HG02610 (cell line): Measurements from ENCODE around the gene TIMM17A.
A peak's percentile ranks its signal among the peaks of the same experiment; 100 is the strongest.

Source experiments
- ATAC-seq: cut with Tn5 transposase; IDR thresholded peaks from one replicate; pipeline ENCODE4 v1.9.1; 2021; ENCODE audit warnings: mild to moderate bottlenecking, moderate library complexity; ENCODE audit not compliant: unreplicated experiment

Gene TIMM17A

DNA sequence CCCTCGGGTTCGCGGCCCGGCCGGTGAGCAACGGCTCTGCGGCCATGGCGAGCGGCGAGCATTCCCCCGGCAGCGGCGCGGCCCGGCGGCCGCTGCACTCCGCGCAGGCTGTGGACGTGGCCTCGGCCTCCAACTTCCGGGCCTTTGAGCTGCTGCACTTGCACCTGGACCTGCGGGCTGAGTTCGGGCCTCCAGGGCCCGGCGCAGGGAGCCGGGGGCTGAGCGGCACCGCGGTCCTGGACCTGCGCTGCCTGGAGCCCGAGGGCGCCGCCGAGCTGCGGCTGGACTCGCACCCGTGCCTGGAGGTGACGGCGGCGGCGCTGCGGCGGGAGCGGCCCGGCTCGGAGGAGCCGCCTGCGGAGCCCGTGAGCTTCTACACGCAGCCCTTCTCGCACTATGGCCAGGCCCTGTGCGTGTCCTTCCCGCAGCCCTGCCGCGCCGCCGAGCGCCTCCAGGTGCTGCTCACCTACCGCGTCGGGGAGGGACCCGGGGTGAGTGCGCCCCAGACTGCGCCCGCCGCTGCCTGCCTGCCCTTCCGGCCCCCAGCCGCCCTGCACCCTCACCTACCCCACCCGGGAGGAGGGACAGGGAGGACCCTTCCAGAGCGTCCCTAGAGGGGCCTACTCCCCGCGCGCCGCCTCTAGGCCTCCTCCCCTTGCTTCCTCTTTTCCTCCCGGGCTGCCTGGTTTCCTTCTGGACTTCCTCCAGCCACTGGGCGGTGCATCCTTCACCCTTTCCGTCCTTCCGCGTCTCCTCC is 27.5 kb downstream of the TIMM17A start, which contains the start of gene RNPEP:
RNPEP (plus strand) TSS at position 26 of the 757 bp plus-strand sequence; CDS start at position 45, 19 bp downstream.
- peak; percentile 52 for ATAC-seq

DNA sequence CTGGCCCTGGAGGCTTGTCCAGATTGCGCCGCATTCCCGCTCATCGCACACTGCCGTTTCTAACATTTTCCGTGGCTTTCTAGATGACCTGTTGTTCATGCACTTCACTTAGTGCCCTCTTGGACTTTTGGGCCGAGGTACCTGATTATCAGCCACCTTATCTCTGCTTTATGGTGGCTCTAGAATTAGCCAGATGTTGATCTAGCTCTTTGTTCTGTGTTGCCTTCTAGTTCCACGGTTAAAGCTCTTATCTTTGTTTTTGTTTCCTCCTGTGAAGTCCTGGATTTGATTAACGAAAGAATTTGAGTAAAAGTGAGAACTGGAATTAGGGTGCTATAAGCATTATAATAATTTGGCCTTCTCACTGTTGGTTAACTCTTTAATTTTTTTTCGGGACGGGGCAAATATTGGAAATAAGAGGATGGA is 28.1 kb downstream of the TIMM17A start:
- ATAC-seq: no peak

DNA sequence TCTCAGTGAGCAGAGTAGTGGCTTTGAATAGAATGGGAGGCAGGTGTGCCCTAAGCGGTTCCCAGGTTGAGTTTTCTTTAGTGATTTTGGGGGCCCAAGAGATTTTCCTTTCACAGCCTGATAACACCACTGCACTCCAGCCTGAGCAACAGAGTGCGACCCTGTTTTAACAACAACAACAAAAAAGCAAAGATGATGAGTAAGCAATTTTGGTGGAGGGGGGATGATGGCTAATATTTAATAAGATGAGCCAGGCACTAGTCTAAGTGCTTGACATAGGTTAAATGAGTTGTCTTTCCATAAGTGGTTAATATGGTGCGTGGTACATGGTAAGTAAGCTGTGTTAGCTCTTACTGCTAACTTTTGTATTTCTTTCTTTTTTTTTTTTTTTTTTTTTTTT is 29.1 kb downstream of the TIMM17A start:
- ATAC-seq: no peak

DNA sequence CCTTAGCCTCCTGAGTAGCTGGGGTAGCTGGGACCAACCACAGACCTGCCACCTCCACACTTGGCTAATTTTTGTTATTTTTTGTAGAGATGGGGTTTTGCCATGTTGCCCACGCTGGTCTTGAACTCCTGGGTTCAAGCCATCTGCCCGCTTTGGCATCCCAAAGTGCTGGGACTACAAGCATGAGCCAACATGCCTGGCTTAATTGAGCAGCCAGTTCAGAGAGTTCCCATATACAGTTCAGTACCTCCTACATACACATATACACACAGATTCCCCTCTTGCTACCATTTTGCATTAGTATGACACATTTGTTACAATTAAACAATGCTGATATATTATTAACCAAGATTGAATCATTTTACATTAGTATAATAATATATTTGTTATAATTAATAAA is 30.1 kb downstream of the TIMM17A start:
- ATAC-seq: no peak

DNA sequence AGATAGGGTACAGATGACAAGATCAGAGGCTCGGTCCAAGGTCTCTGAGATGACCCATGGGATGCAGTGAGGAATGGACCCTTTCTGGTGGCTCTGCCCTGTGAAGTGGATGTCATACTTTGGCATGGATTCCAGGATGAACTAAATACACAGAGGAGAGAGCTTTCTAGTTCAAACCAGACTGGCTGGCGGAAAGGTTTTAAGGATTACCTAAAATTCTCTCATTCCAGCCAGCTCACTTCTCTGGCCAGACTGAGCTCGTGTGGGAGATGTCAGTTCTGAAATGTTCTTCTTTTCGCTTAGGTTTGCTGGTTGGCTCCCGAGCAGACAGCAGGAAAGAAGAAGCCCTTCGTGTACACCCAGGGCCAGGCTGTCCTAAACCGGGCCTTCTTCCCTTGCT is 33.3 kb downstream of the TIMM17A start:
- ATAC-seq: no peak

DNA sequence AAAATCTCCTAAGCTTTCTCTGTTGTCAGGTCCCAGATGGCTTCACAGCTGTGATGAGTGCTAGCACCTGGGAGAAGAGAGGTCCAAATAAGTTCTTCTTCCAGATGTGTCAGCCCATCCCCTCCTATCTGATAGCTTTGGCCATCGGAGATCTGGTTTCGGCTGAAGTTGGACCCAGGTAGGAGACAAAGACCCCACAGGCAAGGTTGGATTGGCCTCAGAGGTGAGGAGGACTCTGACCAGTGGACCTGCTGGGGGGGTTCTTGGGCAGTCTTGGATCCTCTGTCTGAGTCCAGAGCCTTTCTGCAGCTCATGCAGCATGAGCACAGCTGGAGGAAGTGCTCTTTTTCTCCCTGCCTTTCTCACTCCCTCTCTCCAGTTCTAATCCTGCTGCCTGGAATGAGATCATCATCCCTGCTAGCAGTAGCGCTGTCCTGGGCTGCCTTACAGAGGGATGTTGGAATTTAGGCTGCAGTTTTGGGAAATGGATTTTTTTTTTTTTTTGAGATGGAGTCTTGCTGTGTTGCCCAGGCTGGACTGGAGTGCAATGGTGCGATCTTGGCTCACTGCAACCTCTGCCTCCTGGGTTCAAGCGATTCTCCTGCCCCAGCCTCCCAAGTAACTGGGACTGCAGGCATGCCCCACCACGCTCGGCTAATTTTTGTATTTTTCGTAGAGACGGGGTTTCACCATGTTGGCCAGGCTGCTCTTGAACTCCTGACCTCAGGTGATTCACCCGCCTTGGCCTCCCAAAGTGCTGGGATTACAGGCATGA is 34.2 kb downstream of the TIMM17A start:
- no peak for ATAC-seq

DNA sequence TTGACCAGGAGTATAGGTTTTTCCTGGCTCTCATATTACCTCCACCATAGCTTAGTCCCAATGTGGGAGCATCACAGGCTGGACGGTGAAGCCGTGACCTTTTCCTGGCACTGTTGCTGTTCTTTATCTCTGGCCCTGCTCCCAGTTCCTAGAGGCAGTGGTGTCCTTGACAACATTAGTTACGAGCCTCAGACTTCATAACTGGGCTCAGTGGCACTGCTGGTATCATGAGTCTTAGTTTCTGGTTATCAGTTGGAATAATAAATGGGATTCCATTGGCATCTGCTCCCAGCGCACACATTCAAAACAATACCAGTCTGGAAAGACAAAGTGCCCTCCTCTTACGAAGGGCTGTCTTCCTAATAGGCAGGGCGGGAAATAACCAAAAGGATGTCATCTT is 35.1 kb downstream of the TIMM17A start:
- ATAC-seq: no peak

DNA sequence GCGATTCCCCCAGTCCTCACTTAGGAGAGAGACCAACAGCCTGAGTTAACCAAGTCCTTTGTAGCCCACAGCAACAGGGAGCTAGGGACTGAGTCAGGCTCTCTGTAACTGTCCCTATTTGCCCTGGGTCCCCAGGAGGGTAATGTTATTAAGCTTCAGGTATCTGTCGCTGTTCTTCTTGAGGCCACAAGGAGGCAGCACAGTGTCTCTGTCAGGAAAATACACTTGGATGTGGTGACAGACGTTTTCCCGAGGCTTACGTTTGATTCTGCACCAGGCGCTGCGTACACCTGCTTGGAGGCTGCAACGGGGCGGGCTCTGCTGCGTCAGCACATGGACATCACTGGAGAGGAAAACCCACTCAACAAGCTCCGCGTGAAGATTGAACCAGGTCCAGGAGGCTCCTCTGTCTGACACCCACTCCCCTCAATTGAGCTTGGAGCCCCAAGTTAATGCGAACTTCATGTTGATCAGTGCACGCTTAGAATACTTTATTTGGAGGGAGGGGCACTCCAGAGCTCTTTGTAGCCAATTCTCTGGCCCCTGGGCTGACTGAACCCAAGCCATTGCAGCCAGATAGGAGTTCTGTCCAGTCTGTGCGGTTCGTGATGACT is 44.4 kb downstream of the TIMM17A start:
- no peak for ATAC-seq

DNA sequence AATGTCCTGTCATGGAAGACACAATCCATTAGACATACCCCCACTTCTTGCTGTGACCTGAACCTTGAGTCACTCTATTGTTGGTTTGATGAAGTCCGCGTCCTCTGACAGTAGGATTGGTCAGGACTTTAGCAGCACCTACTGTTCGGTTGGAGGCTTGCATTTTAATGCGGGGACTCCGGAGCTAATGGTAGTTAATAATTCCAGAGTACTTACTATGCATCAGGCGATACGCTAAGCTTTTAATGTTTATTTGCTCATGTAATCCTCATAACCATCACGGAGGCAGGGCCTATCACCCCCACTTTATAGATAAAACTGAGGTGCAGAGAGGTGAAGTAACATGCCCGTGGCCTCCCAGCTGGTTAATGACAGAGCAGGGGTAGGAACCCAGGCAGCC is 47.2 kb downstream of the TIMM17A start:
- ATAC-seq: no peak

DNA sequence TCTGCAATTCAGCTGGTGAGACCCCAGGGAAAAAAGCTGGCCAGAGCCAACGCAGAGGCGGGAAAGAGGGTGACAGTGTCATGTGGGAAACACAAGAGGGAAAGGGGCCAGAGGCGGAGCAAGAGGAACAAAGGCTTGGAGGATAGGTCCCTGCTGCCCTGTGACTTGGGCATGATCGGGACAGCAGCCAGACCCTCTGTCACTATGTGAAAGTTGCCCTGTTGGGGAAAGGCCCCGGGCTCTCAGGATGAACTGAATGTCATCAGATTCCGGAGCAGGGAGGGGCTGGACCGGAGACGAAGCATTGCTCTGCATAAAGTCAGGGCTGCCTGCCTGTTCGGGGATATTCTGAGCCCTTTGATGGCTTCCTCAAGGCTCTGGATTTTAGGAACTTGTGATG is 49.4 kb downstream of the TIMM17A start:
- no peak for ATAC-seq

DNA sequence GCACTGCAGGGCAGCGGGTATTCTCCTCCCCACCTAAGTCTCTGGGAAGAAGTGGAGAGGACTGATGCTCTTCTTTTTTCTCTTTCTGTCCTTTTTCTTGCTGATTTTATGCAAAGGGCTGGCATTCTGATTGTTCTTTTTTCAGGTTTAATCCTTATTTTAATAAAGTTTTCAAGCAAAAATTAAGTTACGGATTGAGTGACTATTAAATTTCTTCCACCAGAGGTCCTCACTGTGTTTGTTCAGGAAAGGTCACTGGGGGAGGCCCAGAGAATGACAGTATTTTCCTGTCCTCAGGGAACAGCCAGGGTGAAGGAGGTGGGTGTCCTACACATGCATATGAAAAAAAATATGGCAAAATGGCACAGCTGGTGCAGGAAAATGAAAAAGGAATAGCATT is 50.7 kb downstream of the TIMM17A start:
- ATAC-seq: no peak

DNA sequence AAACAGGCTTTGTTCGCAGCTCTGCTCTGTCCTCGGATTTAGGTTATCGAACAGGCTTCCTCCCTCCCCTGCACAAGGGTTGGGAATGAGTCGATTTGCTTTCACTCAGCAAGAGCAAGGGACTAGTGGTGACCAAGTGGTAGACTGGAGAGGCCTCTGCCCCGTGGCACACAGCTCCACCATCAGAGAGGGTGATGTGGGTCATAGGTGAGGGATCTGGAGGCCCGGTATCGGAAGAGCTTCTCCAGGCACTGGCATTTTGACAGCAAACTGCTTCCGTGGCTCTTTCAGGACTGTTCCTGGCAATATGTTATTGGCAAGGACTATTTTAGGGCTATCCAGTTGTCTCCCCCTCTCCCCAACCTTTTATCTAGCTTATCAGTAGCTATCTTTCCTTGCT is 52.0 kb downstream of the TIMM17A start:
- no peak for ATAC-seq

DNA sequence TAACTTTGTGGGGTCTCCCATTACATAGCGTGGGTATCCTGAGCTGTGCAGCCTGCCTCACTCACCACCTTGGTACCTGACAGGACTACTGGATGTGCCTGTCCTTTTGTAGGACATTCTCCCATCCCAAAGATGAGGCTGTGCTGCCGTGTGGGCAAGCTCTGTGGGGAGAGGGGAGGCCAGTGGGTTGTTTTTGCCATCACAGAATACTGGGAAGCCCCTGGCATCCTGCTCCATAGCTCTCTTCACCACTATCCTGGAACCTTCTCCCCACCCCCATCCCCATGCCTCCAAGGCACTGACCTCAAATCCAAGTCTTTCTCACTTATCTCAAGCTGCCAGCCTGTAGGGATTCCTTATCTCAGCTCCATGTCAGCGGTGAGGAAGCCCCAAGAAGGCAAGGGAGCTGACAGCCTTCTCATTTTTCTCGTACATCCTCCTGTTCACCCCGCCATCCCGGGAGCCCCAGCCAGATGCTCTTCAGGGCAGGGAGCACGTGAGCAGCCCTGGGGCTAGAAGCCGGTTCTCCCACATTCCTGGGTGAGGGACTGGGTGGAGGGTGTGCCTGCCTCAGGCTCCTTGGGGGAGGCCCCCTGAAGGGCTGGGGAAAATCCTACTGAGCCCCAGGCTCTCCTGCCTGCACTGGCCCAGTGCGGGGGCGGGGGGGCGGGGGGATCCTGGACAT is 52.6 kb downstream of the TIMM17A start:
- ATAC-seq: no peak

DNA sequence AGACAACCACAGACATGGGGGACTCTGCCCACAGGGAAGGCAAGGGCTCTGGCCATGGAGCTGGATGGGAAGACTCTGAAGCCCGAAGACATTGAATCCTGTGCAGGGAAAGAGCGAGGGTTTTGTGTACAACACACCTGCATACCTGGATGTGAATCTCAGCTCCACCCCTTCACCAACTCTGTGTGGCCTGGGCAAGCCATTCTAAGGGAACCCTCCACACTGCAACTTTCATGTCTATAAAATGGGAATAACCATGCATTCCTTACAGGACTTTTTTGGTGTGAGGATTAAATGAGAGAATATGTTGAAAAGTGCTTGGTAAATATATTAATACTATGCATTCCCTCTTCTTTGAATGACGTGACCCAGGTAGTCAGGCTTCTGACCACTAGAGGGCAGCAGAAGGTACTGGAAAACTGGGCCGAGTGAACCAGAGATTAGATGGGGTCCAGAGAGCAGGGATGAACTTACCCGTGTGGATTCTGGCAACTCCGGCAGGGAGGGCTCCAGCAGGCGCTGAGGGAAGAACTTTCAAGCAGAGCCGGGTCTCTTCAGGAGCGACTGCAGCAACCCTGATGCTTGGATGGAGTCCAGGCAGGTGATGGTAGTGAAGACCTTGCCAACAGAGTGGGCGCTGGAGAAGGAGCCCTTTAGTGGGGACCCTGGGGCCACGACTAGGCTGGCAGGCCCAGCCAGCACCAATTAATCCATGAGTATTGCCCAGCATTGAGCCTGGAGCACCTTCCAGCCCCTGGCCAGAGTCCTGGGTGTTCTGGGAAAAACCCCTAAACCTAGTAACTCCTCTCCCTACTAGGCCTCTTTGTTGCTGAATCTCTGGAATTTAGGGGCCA is 54.2 kb downstream of the TIMM17A start:
- ATAC-seq: no peak

DNA sequence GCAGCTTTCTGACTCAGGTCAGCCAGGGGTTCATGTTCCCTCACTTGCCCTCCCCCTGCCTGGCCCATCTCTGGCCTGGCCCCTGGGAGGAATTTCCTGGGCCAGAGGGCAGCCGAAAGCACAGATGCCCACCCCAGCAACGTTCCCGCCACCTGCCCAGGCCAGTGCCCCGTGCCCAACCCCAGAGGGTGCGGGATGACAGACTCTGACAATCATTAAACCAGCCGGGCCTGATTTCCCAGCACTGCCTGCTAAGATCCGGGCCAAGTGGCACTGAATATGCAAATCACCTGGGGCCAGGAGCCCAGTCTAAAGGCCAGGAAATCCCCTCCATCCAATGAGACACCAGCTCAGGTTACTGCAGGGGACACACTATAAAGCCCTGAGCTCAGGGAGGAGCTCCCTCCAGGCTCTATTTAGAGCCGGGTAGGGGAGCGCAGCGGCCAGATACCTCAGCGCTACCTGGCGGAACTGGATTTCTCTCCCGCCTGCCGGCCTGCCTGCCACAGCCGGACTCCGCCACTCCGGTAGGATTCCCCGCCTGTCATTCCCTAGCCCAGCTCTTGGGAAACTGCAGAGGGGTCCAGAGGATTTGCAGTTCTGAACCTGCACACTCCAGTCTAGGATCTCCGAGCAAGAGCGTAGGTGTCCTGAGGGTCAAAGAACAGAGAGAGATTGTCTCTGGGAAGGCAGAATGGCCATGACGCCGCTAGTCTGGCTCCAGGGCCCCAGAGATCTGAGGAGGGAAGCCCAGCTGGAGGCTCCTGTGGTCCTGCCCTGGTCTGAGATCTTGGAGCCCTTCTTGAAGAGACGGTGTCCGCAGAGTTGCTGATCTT is 55.1 kb downstream of the TIMM17A start, which contains the start of gene ELF3:
ELF3 (plus strand) TSS at position 408 of the 836 bp plus-strand sequence. CDS start 550 bp downstream, outside the sequence.
- ATAC-seq: peak; percentile 65

DNA sequence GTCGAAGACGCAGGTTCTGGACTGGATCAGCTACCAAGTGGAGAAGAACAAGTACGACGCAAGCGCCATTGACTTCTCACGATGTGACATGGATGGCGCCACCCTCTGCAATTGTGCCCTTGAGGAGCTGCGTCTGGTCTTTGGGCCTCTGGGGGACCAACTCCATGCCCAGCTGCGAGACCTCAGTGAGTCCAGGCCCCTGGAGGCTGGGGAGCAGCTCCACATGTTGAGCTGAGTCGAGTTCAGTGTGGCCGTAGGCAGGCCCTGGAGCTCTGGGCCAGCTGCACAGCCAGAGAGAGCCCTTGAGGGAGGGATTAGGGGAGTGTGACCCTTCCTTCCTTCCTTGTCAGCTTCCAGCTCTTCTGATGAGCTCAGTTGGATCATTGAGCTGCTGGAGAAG is 56.7 kb downstream of the TIMM17A start:
- ATAC-seq: no peak

DNA sequence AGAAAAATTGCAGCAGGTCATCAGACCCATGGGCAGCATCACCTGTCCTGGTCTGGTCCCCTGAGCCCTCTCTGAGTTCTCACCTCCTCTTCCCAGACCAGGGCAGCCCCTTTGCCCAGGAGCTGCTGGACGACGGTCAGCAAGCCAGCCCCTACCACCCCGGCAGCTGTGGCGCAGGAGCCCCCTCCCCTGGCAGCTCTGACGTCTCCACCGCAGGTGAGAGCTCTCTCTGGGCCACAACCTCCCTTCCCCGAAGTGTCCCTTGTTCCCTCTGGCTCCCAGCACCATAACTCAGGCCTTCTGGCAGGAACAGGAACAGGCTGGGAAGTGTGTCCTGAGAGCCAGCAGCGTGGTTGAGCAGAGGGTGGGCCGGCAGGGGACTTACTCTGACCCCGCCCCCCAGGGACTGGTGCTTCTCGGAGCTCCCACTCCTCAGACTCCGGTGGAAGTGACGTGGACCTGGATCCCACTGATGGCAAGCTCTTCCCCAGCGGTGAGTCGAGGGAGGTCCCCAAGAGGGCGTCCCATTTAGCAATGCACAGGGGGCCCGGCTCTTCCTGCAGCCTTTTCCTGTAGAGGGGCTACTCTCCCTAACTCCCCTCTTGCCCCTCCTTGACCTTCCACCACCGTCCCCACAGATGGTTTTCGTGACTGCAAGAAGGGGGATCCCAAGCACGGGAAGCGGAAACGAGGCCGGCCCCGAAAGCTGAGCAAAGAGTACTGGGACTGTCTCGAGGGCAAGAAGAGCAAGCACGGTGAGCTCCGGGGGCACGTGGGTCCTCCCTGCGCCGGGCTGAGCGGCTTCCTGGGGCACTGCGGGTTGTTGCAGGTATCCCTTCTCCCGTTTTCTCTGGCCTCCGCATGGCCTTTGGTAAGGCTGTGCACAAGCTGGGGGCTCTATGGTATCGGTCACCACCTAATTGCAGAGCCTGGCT is 57.5 kb downstream of the TIMM17A start:
- no peak for ATAC-seq

DNA sequence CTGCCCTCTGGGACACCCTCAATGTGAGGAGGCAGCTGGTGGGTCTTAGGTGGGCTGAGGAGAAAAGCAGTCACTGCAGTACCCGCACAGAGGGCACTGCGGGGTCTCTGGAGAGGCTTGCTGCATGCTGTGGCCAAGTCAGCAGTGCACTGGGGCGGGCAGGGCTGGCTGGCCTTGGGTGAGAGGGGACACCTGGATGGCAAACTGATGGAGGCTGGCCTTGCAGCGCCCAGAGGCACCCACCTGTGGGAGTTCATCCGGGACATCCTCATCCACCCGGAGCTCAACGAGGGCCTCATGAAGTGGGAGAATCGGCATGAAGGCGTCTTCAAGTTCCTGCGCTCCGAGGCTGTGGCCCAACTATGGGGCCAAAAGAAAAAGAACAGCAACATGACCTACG is 58.3 kb downstream of the TIMM17A start:
- no peak for ATAC-seq
